Mesenchymal stem cell (in vitro differentiated cells and primary cell): Measurements from ENCODE around the gene SMCHD1.

Experiments
- DNase-seq: peaks from one replicate; pipeline ENCODE4 v3.0.0-alpha.2; 2013
- H2AFZ ChIP-seq: one replicate; pipeline ENCODE4 v1.6.1; 2013; ENCODE audit warnings: low read depth, mild to moderate bottlenecking, control low read depth, inconsistent platforms, low read length, moderate library complexity
- H2AK5ac ChIP-seq: 2 replicates; pipeline ENCODE4 v1.6.1; 2013; ENCODE audit warnings: low read length, moderate library complexity, mild to moderate bottlenecking, inconsistent platforms; ENCODE audit not compliant: severe bottlenecking
- H2BK120ac ChIP-seq: one replicate; pipeline ENCODE4 v1.6.1; 2013; ENCODE audit warnings: low read depth, mild to moderate bottlenecking, inconsistent platforms, low read length, moderate library complexity
- H2BK12ac ChIP-seq, 2 experiments: one replicate each; pipeline ENCODE4 v1.6.1; 2013; ENCODE audit warnings: inconsistent platforms in 2 of 2, low read length in 2 of 2, mild to moderate bottlenecking in 2 of 2, moderate library complexity in 2 of 2, control low read depth in 1 of 2
- H2BK15ac ChIP-seq: one replicate; pipeline ENCODE4 v1.6.1; 2013; ENCODE audit warnings: mild to moderate bottlenecking, low read depth, inconsistent platforms; ENCODE audit not compliant: poor library complexity, severe bottlenecking
- H2BK5ac ChIP-seq: 2 replicates; pipeline ENCODE4 v1.6.1; 2013; ENCODE audit warnings: low read depth, mild to moderate bottlenecking, low read length, control low read depth, inconsistent platforms; ENCODE audit not compliant: poor library complexity, severe bottlenecking
- H3K14ac ChIP-seq, 2 experiments: one replicate each; pipeline ENCODE4 v1.6.1; 2013; ENCODE audit warnings: inconsistent platforms in 2 of 2, low read length in 2 of 2, control low read depth in 1 of 2, mild to moderate bottlenecking in 1 of 2, moderate library complexity in 1 of 2
- H3K18ac ChIP-seq, 2 experiments: one replicate each; pipeline ENCODE4 v1.6.1; 2013; ENCODE audit warnings: inconsistent platforms in 2 of 2, low read length in 2 of 2, control low read depth in 1 of 2, low read depth in 1 of 2, mild to moderate bottlenecking in 1 of 2
- H3K23ac ChIP-seq, 2 experiments: one replicate each; pipeline ENCODE4 v1.6.1; 2013; ENCODE audit warnings: inconsistent platforms in 2 of 2, low read length in 2 of 2, mild to moderate bottlenecking in 2 of 2, moderate library complexity in 2 of 2, control low read depth in 1 of 2
- H3K27ac ChIP-seq: 2 replicates; pipeline ENCODE4 v1.5.1; 2013; ENCODE audit warnings: mild to moderate bottlenecking, moderate library complexity, low read length, control low read depth, inconsistent platforms; ENCODE audit not compliant: poor library complexity, severe bottlenecking
- H3K27me3 ChIP-seq, 2 experiments: 2 replicates each; pipeline versions ENCODE4 v1.6.1 to v1.7.0; 2013; ENCODE audit warnings: low read length in 2 of 2, mild to moderate bottlenecking in 2 of 2, moderate library complexity in 2 of 2, control low read depth in 1 of 2, inconsistent platforms in 1 of 2; ENCODE audit not compliant: control insufficient read depth in 1 of 2, insufficient read depth in 1 of 2
- H3K36me3 ChIP-seq, 2 experiments: 2 replicates each; pipeline versions ENCODE4 v1.6.1 to v1.7.0; 2013; ENCODE audit warnings: low read length in 2 of 2, control low read depth in 1 of 2, inconsistent platforms in 1 of 2, low read depth in 1 of 2, mild to moderate bottlenecking in 1 of 2; ENCODE audit not compliant: insufficient read depth in 2 of 2, control insufficient read depth in 1 of 2
- H3K4ac ChIP-seq, 2 experiments: one replicate each; pipeline ENCODE4 v1.6.1; 2013; ENCODE audit warnings: inconsistent platforms in 2 of 2, low read length in 2 of 2, mild to moderate bottlenecking in 2 of 2, moderate library complexity in 2 of 2, control low read depth in 1 of 2, low read depth in 1 of 2
- H3K4me1 ChIP-seq: 2 replicates; pipeline ENCODE4 v1.6.1; 2013; ENCODE audit warnings: low read depth, low read length, control low read depth; ENCODE audit not compliant: control insufficient read depth, insufficient read depth
- H3K4me2 ChIP-seq: 2 replicates; pipeline ENCODE4 v1.6.1; 2013; ENCODE audit warnings: low read length, mild to moderate bottlenecking, inconsistent platforms; ENCODE audit not compliant: poor library complexity, severe bottlenecking
- H3K4me3 ChIP-seq, 2 experiments: 2 replicates each; pipeline versions ENCODE4 v1.5.1 to v1.7.0; 2013; ENCODE audit warnings: low read length in 2 of 2, mild to moderate bottlenecking in 2 of 2, control low read depth in 1 of 2, low read depth in 1 of 2; ENCODE audit not compliant: insufficient read depth in 1 of 2
- H3K79me1 ChIP-seq: replicated peaks from 2 replicates; pipeline ENCODE4 v1.6.1; 2013; ENCODE audit warnings: mild to moderate bottlenecking, control low read depth, low read length, inconsistent platforms; ENCODE audit not compliant: poor library complexity, severe bottlenecking
- H3K9ac ChIP-seq: 2 replicates; pipeline ENCODE4 v1.7.0; 2013; ENCODE audit warnings: mild to moderate bottlenecking, low read length, moderate library complexity
- H3K9me3 ChIP-seq: 2 replicates; pipeline ENCODE4 v1.7.0; 2013; ENCODE audit warnings: mild to moderate bottlenecking, low read length; ENCODE audit not compliant: control insufficient read depth
- H4K8ac ChIP-seq: one replicate; pipeline ENCODE4 v1.6.1; 2013; ENCODE audit warnings: inconsistent platforms, mild to moderate bottlenecking, low read length, moderate library complexity
- H4K91ac ChIP-seq: one replicate; pipeline ENCODE4 v1.6.1; 2013; ENCODE audit warnings: mild to moderate bottlenecking, low read length, inconsistent platforms
- WGBS: methylation state at CpG from one replicate; pipeline ENCODE4 v1.1.7; 2013; ENCODE audit warnings: mixed read lengths; 5-methylcytosine and 5-hydroxymethylcytosine counted together

The SMCHD1 gene

GRCh38 chr18:2627821-2628276 is 27.7 kb upstream of the SMCHD1 start:
- no peak overlapping the region for H2AFZ ChIP-seq
- H3K23ac ChIP-seq, result no peak overlapping the region
- peak; percentile 32 for DNase-seq
- no peak overlapping the region for H3K4me3 ChIP-seq
- H3K14ac ChIP-seq, result no peak overlapping the region
- no peak overlapping the region for H4K8ac ChIP-seq
- H3K9ac ChIP-seq, result no peak overlapping the region
- no peaks in the 10 kb centered on the region for H3K79me1 ChIP-seq
- H3K4me1 ChIP-seq, result no peaks in the 10 kb centered on the region
- no peak overlapping the region for H3K18ac ChIP-seq
- H3K4me2 ChIP-seq, result no peak overlapping the region
- H3K27me3 ChIP-seq, result no peaks in the 10 kb centered on the region
- H2BK5ac ChIP-seq, result no peak overlapping the region
- no CpG with 5 or more reads among the region's 1 CpG for WGBS
- no peak overlapping the region for H3K4ac ChIP-seq
- H3K27ac ChIP-seq, result no peak overlapping the region
- H2BK120ac ChIP-seq, result no peak overlapping the region
- no peak overlapping the region for H2AK5ac ChIP-seq
- H3K36me3 ChIP-seq, result no peaks in the 10 kb centered on the region
- no peak overlapping the region for H4K91ac ChIP-seq
- H2BK12ac ChIP-seq, result no peak overlapping the region
- H2BK15ac ChIP-seq, result no peak overlapping the region
- peaks cover 9% of the 10 kb centered on the region for H3K9me3 ChIP-seq

DNA sequence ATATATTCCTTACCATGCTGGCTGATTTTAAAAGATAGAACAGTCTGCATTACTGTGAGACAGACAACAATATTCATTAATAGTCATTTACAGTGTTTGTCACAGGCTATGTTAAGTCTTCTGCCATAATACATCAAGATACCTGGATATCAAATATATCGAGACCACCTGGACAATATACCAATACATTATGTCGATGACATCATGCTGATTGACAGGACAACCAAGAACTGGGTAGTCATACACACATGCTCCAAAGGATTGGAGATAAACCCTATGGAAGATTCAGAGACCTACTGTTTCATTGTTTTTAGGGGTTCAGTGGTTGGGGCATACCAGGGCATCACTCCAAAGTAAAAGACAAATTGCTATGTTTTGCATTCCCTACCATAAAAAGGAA is 26.5 kb upstream of the SMCHD1 start:
- DNase-seq, result no peak
- Histone ChIP-seq H3K9me3 (peaks cover 9% of the 10 kb centered on the region), H2AK5ac (no peak overlapping the region), H3K27me3 (no peaks in the 10 kb centered on the region), H3K9ac (no peak overlapping the region), H3K23ac (no peak overlapping the region), H3K79me1 (no peaks in the 10 kb centered on the region), H3K14ac (no peak overlapping the region), H3K4ac (no peak overlapping the region), H2BK15ac (no peak overlapping the region), H2BK5ac (no peak overlapping the region), H3K18ac (no peak overlapping the region), H3K4me2 (no peak overlapping the region), H2BK120ac (no peak overlapping the region), H3K4me3 (no peak overlapping the region), H2AFZ (no peak overlapping the region), H3K4me1 (no peaks in the 10 kb centered on the region), H3K36me3 (no peaks in the 10 kb centered on the region), H4K8ac (no peak overlapping the region), H2BK12ac (no peak overlapping the region), H3K27ac (no peak overlapping the region), H4K91ac (no peak overlapping the region)
- 100% methylated on average over 2 of the region's 2 CpGs for WGBS

DNA sequence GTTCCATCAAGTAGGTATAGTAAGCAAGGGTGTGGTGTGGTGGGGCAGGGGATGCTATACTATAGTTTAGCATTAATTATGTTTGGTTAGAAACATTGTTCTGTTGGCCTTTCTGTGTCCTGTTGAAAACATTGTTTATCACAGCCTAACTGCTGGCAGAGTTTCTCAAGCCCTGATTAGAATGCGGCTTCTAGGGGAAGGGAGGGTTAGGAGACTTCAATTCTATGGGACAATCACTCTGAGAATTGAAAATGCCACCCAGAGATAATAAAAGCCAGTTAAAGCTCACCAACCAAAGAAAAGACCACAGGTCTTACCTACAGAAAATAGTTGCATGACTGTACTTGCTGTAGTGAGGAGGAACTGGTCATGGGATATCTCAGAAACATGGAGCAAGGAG is 19.9 kb upstream of the SMCHD1 start:
- H2AFZ ChIP-seq, result no peak overlapping the region

GRCh38 chr18:2636126-2636631 is 19.3 kb upstream of the SMCHD1 start:
- WGBS, result 80% methylated on average over 9 of the region's 9 CpGs
- Histone ChIP-seq H3K23ac (no peak overlapping the region), H3K27ac (no peak overlapping the region)

More for the DNA sequence above, 19.9 kb upstream of the SMCHD1 start:
- H3K4ac ChIP-seq, result no peak overlapping the region
- DNase-seq, result no peak
- no peak overlapping the region for H2BK15ac ChIP-seq
- peaks cover 1% of the 10 kb centered on the region for H3K4me1 ChIP-seq
- no peaks in the 10 kb centered on the region for H3K79me1 ChIP-seq
- H3K23ac ChIP-seq, result no peak overlapping the region
- no peak overlapping the region for H4K91ac ChIP-seq
- no peak overlapping the region for H2BK120ac ChIP-seq
- H2BK12ac ChIP-seq, result no peak overlapping the region
- WGBS, result 100% methylated on average over 1 of the region's 1 CpG
- H3K9me3 ChIP-seq, result peaks cover 9% of the 10 kb centered on the region
- no peak overlapping the region for H2AK5ac ChIP-seq
- H3K27me3 ChIP-seq, result no peaks in the 10 kb centered on the region
- H3K14ac ChIP-seq, result no peak overlapping the region
- H2BK5ac ChIP-seq, result no peak overlapping the region
- no peak overlapping the region for H3K9ac ChIP-seq
- H3K4me3 ChIP-seq, result no peak overlapping the region
- no peak overlapping the region for H4K8ac ChIP-seq
- H3K18ac ChIP-seq, result no peak overlapping the region
- no peak overlapping the region for H3K27ac ChIP-seq
- no peaks in the 10 kb centered on the region for H3K36me3 ChIP-seq
- H3K4me2 ChIP-seq, result no peak overlapping the region

More at GRCh38 chr18:2636126-2636631, 19.3 kb upstream of the SMCHD1 start:
- Histone ChIP-seq H4K8ac (no peak overlapping the region), H4K91ac (no peak overlapping the region), H3K4me3 (no peak overlapping the region), H2BK5ac (no peak overlapping the region), H3K36me3 (no peaks in the 10 kb centered on the region), H3K4ac (peak overlapping the region in 1 of 2 experiments; percentile 75), H3K27me3 (no peaks in the 10 kb centered on the region), H2AFZ (no peak overlapping the region), H2BK120ac (peak overlapping the region; percentile 43), H3K79me1 (no peaks in the 10 kb centered on the region), H3K18ac (peak overlapping the region in 1 of 2 experiments; percentile 29), H2AK5ac (no peak overlapping the region), H3K4me1 (peaks cover 1% of the 10 kb centered on the region), H3K4me2 (no peak overlapping the region), H2BK12ac (no peak overlapping the region), H3K9me3 (peaks cover 7% of the 10 kb centered on the region), H2BK15ac (no peak overlapping the region), H3K9ac (peak overlapping the region; percentile 5), H3K14ac (no peak overlapping the region)
- DNase-seq, result no peak
